ENCODE measurements around the gene TCHHL1. TPM values are rescaled to one million over a fixed set of nuclear protein-coding genes. Genes with fewer than 3 reads are reported as not detected.

Gene TCHHL1
- total RNA-seq, 2 donors from 2014 or later, result not detected

Other genes starting within 250 kb of the TCHHL1 start
- 1 to 10 TPM; 2.1 to 4.4 TPM for gene C2CD4D, start 249.2 kb downstream of the TCHHL1 start, total RNA-seq
- gene THEM5, start 235.4 kb downstream of the TCHHL1 start, total RNA-seq, result under 1 TPM in 1 of 2 donors, not detected in 1; 0.25 TPM
- gene THEM4, start 179.6 kb downstream of the TCHHL1 start, total RNA-seq, result 10 to 100 TPM; 40.5 to 41.5 TPM
- gene S100A10, start 95.2 kb downstream of the TCHHL1 start, total RNA-seq, result 100 to 1,000 TPM in 1 of 2 donors, 10 to 100 TPM in 1; 76.6 to 138 TPM
- gene S100A11, start 52.1 kb downstream of the TCHHL1 start, total RNA-seq, result 100 to 1,000 TPM; 252 to 355 TPM
- gene TCHH, start 26.4 kb upstream of the TCHHL1 start, total RNA-seq, result under 1 TPM in 1 of 2 donors, not detected in 1; 0.05 TPM
- gene RPTN, start 70.2 kb upstream of the TCHHL1 start, total RNA-seq, result not detected
- not detected for gene HRNR, start 135.1 kb upstream of the TCHHL1 start, total RNA-seq
- gene FLG, start 236.2 kb upstream of the TCHHL1 start, total RNA-seq, result not detected

All from activated T-cell treated with anti-CD3 and anti-CD28 coated beads, Interleukin-2, amount 50 U/mL, for 72 hours (primary cell).